Effector CD8-positive, alpha-beta T cell (primary cell): ENCODE measurements around the gene HMHB1.
"Not testable (repeated sequence)": the region's sequence is repeated elsewhere in the genome, so short reads cannot be mapped to it uniquely, and the experiment has no call there.

Experiments used
- DNase-seq: peaks from one replicate; lab custom pipeline; 2025; lab: John Stamatoyannopoulos, UW

The HMHB1 gene

DNA sequence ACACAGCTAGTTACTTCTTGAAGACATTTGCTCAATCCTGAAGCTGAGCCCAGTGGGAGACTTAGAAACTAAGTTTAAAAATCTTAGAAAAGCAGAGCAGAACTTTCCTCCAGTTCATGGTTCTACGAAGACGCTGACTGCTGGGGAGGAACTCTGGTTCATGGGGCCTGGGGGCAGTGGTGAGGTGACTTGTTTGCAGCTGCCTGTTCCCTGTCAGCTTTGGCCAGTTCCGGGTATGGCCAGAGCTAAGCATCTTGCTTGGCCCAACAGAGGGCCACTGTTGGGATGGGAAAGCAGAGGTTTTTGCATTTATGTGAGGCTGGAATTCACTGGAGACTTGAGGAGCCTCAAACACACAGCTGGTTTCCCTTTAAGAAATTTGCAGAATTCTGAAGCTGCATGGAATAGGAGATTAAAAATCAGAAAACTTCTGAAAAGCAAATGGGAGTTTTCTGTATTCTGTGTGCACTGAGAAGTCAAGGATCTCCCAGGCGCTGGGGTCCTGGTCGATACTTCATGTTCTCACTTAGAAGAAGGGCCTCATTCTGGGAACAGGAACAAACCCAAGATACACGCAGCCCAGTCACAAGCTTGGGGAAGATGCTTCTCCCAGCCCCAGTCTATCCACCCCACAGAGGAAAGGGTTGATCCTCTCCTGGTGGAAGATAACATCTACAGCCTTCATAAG lies 10.6 kb upstream of the HMHB1 start:
- no peak for DNase-seq

DNA sequence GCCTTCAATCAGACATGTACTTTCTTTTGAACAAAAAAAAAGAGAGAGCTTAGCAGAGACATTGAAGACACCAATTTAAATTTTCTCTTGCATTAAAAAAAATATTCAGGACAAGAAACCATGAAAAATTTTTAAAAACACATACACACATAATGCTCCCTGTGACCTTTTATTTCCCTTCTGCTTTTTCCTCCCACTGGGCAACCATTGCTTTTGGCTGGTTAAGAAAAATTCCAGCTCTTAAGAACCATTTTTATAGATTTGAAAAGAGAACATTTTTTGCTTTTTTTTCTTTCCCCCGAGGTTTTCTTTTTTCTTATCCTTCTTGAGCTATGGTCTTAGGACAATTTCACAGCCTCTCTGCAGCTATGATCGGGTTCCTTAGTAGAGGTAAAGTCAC lies 6.1 kb upstream of the HMHB1 start:
- DNase-seq = no peak

DNA sequence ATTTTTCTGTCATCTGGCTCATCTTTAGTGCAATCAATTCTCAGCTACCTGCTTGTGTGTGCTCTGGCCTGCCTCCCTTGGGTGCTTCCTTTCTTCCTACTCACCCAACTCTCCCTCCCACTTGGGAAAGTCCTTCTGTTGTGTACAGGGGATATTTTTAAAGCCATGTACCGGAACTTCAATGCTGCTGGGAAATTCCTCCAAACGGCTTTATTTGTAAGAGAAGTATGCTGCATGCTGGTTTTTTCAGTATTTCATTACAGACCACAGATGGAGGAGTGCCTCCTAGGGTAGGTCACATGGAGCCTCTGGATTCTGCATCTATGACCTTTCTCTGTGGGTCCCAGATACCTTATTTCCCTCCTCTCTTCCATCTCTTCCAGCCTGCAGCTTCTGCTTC lies 5.4 kb upstream of the HMHB1 start:
- DNase-seq = no peak

DNA sequence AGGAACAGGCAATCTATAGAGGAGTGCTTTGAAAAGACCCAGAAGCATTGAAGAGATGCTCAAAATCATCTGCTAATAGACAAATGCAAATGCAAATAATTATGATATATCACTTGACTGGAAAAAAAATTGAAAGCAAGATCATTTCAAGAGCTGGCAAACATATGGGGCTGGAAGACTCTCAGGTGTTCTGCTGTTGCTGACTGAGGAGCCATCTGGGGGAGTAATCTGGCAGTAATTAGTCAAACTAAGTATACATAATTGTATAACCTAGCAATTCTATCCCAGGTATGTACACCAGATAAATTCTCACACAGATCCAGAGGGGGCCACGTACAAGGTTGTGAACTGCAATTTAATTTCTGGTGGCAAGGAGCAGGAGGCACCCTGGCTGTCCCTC lies 4.6 kb upstream of the HMHB1 start:
- no peak for DNase-seq

DNA sequence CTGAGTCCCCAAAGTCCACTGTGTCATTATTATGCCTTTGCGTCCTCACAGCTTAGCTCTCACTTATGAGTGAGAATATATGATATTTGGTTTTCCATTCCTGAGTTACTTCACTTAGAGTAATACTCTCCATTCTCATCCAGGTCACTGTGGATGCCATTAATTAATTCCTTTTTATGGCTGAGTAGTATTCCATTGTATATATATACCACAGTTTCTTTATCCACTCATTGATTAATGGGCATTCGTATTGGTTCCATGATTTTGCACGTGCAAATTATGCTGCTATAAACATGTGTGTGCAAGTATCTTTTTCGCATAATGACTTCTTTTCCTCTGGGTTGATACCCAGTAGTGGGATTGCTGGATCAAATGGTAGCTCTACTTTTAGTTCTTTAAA lies 4.4 kb downstream of the HMHB1 start:
- DNase-seq = not testable (repeated sequence)

DNA sequence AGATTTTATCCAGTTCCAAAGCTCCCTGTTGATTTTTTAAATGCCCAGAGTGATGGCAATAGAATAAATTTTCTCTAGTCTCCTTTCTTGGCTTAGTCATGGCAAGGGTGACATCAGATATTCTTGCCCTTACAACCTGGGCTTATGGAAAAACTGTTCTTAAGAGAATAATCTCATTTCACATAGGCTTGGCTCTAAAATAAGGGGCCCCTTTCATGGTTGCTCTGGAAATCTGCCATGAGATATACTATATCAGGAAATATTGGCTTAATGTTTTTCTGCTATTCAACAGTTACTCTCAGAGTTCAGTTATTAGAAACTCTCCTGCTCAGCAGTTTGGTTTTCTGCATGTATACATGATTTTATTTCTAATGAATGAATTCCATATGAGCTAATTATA lies 7.8 kb downstream of the HMHB1 start:
- DNase-seq = no peak

DNA sequence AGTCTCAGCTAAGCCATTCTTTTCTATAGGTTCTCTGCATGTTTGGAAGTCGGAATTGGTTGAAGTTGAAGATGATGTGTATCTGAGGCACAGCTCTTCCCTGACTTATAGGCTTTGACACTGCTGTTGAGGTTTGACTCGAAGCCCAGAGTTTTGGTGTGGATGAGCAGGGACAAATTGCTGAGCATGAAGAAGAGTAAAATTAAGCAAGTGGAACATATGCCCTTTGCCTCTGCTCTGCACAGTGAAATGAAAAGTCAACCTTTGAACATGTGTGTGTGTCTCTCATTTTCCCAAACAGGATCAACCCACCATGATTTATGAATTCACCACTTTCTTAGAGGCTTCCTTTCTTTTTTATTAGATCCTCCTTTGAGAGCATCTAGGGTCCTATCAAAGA lies 8.5 kb downstream of the HMHB1 start:
- DNase-seq = no peak

DNA sequence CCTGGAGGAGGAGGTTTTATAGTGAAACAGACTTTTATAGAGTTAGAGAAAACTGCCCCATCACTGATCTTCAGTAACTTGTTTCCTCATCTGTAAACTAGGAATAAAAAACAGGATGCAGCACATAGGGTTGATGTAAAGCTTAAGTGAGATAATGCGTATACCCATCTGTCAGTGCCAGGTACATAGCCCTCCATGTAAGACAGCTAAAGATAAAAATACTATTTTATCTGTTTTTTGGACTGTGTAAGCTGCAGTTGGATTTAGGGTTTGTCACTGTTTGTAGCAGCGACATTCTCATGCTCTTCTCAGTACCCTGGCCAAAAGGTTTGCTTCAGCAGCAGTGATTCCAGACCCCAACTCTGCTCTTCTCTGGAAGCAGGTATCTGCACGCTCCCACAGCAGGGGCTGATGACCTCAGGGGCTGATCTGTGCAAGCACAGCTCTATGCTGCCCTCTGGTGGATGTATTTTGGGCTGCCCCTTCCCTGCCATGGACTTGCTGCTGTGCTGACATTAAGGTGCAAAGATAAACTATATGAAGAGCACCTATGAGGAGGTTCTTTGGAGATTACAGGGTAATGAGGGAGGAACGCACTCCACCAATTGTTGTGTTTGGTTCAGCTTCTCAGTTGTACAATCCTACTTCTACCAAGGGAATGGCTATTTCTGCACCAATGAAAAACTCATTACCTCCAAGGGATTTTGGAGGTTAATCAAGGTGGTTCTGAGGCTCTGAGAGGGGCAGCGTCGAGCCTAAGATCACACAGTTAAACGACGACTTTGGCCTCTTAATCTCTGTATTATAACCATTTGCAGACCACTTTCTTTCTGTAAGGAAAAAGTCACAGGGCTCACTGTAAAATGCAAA lies 13.1 kb downstream of the HMHB1 start:
- DNase-seq = peak; percentile 60

DNA sequence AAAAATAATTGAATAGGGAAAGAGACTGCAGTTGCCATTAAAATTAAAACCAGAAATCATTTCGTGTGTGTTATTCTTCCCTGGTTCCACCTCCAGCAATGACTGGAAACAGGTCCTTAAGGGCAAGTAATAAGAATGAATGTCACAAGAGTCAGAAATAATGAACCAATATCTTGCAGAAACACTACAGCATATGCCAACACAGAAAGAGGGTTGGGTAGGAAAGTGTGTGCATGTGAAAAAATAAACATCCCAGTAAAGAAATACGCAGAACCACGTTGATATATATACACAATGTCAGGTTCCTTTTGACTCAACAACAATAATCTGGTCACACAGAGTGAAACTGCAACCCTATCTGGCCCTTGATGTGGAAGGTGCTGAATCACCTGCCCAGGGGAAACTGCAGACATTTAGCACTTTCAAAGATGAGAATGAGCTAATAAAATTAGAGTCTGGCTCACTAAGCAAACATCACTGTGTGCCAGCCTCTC lies 15.0 kb downstream of the HMHB1 start:
- no peak for DNase-seq

DNA sequence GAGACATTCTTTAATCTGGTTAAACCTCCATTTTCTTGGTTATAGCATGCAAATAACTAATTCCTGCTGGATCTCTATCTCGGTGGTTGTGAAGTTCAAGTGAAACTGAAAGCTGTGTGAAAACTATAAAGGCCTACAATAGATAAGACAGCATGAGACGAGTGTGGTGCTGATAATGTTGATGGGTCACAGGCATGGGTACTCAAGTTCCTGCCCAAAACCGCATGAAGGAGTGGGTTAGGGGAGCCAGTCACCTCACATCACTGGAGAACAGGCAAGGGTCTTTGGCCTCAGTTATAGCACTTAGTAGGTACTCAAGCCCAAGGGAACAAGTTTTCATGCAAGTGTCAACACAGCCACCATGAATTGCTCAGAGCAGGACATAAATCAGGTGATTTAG lies 16.7 kb downstream of the HMHB1 start:
- no peak for DNase-seq

DNA sequence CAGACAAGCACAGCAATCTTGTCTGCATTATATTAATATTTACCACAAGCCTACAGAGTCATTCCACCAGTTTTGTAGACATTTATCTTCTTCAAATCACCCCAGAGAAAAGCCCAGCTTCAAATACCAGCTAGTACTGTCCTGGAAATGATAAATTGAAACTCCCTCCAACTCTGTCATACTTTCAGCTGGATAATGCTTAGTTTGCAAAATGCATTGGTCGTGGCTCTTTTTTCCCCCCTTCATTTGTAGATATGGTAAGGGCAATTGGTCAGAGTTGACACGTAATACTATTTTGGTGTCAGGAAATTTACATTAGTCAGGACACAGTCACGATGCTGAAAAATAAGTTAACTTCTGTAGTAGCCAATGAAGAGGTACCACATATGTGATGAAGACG lies 21.2 kb downstream of the HMHB1 start:
- DNase-seq = no peak

DNA sequence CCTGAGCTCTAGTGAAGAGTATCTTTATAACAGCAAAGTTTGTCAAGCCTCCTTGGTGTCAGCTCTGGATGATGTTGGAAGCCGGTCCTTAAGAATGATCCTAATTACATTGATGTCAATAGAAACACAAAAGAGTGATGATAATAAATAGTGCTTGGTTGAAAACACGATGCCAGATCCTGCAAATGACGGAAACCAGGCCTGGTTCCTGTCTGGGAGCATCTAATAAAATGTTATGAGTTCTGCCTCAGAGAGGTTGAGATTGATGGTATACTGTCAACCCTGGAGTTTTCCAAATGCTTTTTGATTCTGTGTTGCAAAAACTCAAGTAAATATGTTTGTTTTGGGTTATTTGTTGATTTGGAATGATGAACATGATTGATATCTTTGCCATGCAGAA lies 23.3 kb downstream of the HMHB1 start:
- DNase-seq = no peak

DNA sequence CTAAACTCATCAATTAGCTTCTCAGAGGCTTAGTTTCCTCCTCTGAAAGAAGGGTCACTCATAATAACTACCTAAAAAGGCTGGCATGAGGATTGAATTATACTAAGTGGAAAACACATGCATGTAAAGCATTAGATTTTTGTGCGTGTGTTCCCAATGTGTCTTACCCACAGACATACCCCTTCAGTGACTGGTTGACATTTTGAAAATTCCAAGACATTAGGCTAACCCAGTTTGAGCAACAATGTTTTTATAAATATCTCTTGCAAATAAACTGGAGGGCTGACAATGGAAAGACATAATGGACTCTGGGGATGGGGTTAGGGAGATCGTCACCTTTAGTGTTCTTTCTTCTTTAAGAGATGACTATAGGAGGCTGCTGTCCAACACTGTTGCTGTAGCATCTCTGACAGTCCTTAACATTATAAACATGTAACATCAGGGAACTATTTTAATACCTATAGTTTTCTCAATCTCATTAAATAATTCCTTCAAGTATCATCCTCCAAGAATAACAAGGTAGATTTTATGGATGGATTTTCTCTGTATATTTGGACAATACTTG lies 24.3 kb downstream of the HMHB1 start:
- DNase-seq = no peak

DNA sequence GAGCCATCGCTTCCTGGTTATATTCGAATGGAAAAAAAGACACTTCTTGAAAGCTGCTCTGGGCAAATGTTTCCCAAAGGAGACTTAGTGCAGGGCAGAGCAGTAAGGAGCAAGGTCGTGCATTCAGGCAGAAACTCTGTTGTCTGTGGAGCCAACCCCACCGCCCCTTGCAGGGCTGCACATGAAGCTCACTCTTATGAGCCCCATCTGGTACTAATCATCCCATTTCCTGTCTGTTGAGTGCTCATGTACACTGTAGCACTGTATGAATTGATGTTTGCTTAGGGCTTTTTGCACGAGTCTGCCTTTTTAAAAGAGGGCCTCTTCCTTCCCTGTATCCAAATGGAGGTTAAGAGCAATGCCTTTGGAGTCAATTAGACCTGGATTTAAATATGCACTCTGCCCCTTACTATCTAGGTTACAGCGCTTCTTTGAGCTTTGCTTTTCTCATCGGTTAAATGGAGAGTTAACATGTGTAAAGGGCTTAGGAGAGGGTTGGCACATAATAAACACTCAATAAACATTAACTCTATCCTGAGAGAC lies 25.4 kb downstream of the HMHB1 start:
- no peak for DNase-seq

DNA sequence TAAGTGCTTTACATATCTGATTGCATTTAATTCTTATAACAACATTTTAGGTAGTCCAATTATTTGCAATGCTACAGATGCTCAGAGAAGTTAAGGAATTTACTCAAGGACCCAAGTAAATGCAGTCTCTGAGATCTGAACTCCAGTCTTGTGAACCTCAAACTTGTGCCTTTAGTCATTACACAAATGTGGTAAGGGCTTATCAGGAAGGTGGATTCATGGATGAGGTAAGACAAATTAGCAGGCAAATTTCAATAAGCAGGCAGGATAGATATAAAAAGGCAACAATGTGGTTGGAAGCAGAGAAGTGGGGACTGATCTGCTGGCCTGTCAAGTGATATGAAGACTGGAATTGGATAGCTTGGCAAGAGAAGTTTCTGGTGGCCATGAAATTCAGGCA lies 29.5 kb downstream of the HMHB1 start:
- DNase-seq = no peak

DNA sequence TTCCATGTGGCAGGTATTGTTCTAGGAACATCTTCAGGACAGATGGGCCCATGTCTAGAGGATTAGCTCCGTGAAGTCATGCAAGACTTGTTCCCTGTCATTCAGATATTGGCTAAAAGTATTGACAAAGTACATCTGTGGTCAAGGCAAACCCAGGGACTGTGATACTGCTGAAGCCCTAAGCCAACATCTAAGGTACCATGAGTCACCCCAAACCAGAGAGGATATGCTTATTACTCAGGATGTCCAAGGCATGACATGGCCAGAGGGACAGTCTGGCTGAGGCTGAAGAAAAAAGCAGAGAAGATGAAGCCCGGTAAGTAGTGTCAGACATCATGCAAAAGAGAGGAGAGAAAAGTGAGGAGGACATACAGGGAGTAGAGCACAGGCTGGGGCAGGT lies 31.0 kb downstream of the HMHB1 start:
- DNase-seq = no peak

DNA sequence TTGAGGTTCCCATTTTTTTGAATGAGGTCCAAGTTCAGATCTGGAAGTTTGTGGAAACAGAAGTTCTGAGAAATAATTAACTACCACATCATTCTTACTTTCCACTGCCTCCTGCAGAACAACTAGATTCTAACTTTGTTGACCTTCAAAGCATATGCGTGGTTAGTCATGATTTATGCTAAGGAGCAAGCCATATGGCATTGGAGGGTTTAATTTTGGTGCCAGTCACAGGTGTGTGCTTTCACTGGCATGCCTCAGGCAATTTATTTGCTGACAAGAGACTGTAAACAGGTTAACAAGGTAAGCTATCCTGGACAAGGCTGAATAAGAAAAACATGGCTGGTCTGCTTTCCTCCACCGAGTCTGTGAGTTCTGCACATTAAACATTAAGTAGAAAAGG lies 31.5 kb downstream of the HMHB1 start:
- no peak for DNase-seq

DNA sequence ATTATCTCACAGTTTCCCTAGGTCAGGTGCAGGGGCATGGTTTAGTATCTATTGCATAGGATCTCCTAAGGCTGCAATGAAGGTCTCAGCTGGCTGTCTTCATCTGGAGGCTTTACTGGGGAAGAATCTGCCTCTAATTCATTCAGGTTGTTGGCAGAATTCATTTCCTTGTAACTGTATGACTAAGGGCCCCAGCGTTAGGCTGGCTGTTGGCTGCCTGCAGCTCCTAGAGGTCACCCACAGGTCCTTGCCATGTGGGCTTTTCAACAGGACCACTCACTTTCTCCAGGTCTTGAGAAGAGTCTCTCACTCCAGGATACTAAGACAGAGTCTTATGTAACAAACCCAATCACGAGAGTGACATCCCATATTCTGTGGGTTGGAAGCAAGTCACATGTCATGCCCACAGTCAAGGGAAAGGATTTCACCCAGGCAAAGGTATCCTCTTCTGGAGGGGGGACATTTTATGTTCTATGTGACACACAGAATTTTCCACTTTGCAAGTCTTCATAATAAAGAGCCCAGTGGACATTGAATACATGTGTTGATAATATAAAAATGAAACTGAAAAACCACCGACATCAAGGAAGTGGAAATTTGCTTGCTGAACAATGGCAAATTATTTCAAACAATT lies 38.2 kb downstream of the HMHB1 start:
- DNase-seq = no peak

DNA sequence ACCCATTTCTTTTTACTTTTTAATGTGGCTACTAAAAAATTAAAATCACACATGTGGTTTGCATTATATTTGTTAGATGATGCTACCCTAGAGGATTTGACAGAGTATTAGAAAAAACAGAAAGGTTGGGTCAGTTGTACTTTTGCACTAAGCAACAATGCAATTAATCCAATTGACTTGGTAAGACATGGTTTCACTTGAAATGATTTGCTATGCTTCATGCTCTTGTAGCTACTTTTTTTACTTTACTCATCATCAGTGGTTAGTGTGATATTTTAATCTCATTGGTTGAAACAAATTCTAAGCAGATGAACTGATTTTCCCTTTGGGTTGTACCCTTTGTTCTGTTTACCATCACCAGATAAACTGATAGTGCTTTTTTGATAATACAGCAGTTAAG lies 39.4 kb downstream of the HMHB1 start:
- no peak for DNase-seq

DNA sequence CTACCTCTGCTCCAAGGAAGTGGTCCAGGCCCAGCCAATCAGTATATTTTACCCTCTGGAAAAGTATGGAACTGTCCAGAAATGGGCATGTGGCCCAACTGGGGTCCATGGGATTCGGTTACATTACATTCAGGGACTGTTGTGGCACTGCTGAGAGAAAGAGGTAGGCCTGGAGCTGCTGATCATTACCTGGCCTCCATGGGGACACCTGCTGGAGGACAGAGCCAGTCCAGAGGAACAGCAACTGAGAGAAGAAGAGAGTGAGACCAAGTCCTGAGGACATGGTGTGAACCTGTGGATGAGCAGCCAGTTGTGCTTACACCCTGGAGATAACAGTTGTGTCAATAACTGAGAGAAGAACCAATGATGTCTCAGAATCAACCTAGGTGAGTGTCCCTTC lies 48.2 kb downstream of the HMHB1 start:
- no peak for DNase-seq

DNA sequence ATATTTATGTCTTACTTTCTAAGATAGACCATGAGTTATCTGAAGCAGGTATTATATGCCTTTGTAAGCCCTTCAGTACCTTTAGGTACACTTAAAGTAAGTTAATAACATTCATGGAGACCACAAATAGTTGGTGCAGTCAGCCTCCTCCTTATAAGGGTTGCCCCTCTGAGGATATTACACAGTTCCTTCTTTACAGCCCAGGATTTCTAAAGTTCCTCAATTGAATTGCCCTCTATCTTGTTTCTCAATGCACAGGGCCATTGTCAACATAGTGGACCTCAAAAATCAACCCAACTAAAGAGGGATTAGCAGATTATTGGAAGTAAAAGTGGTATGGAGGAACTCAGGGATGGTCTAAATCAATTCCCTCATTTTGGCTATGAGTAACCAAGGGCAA lies 50.3 kb downstream of the HMHB1 start:
- DNase-seq = no peak

DNA sequence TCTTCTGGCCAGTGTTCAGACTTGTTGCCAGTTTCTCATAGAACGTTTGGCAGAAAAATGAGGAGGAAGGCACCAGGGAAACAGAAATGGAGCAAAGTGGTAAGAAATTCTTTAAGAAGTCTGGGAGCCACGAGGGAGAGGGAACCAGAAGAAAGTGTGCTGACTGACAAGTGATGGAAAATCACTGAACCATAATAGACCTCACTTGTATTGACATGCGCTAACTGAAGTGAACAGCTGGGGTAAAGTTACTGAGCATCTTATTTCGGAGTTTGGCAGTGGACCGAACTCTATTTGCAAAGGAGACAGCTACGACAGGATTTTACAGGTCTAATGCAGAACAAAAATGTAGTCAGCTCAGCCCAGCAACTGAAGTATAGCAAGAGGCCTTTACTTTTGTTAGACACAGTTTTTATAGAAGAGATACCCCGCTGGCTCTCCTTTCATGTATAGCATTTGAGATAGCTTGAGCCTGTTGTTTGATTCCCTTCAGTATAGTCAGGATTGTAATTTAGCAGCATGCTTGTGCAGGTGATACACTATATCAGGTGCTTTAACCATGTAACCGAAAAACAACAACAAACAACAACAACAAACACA lies 53.6 kb downstream of the HMHB1 start:
- no peak for DNase-seq
